WI38 (cell line): ENCODE data around the gene DNAJC2.

Experiments used
- H3K4me3 ChIP-seq: 2 replicates; pipeline ENCODE4 v1.5.1; 2011; ENCODE audit warnings: low read depth, mild to moderate bottlenecking, control low read depth, low read length
- CTCF ChIP-seq: IDR thresholded peaks from 2 replicates; pipeline ENCODE4 v1.5.1; 2012; ENCODE audit warnings: low read depth, mild to moderate bottlenecking, control low read depth, low read length

Gene DNAJC2

GRCh38 chr7:103338864-103339263, 5.7 kb downstream of the DNAJC2 start:
- H3K4me3 ChIP-seq = no peak overlapping the region
- TF ChIP-seq CTCF = no peak

- no peak for TF ChIP-seq CTCF
- no peak overlapping the region for H3K4me3 ChIP-seq
Measured at GRCh38 chr7:103336761-103337160, 7.8 kb downstream of the DNAJC2 start.

DNA sequence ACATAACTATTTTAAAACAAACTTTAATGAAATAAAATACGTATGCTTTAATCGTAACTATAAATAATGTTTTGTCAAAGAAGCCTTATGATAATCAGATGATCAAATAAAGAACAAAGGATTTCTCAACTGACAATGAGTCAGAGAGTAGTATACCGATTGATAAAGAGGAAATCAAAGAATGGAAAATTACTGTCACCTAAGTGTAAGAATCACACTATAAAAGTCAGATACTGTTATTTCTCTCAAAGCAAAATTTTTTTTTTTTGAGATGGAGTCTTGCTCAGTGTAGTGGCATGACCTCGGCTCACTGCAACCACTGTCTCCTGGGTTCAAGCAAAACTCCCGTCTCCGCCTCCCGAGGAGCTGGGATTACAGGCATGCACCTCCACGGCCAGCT, 18.8 kb downstream of the DNAJC2 start:
- TF ChIP-seq CTCF = no peak
- no peak overlapping the region for H3K4me3 ChIP-seq

GRCh38 chr7:103317009-103317408, 27.6 kb downstream of the DNAJC2 start:
- H3K4me3 ChIP-seq = no peak overlapping the region
- no peak for TF ChIP-seq CTCF

DNA sequence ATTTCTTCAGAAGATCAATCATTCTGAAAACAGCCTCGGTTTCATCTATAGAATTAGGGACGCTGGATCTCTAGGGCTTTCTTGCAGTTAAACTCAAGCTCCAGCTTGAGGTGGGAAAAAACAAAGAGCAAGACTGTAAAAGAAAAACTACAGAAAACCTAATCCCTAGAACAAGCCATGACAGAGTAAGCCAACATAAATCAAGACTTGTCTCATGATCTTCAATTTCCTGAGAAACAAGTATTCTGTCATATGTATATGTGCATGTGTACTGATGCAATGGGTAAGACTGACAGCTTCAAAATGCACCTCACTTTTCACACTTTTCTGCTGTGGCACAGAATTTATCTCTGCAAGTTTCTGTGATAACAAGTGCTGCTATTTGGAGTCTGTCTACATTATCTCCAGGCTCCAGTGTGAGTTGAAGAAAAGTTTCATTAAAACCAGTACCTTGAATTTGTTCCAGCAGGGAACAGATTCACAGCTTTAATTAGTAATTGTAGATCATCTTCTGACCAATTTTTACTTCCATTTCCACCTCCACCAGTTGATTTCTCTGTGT, 28.1 kb downstream of the DNAJC2 start:
- H3K4me3 ChIP-seq = no peak overlapping the region
- no peak for TF ChIP-seq CTCF

DNA sequence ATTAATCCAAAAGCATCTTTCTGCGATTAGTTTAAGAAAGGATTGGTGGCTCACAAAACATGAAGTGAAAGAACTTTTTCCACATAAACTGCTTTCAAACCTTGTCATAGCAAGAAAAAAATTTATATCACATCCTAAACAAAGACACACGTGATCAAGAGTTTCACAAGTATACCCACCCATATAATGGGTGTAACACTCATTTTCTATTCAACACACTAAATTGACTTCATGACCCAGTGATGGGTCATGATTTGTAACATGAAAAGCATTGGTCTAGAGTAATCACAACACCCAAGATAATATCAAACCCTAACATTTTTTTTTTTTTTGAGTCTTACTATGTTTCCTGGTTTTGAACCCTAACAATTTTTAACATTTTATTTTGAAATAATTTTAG, 29.7 kb downstream of the DNAJC2 start:
- no peak overlapping the region for H3K4me3 ChIP-seq
- TF ChIP-seq CTCF = no peak

GRCh38 chr7:103307503-103308231, 36.9 kb downstream of the DNAJC2 start:
- TF ChIP-seq CTCF = no peak
- H3K4me3 ChIP-seq = no peak overlapping the region
